ENCODE results near the gene MTMR12. TPM values are rescaled to one million over a fixed set of nuclear protein-coding genes. Genes with fewer than 3 reads are reported as not detected.

Gene MTMR12
- total RNA-seq, 1 experiment from 2014 or later = 19.5 TPM

- in situ Hi-C loops (cut with HindIII; ENCODE audit: low pct_unique_long_range_greater_than_20kb, low sequenced_read_pairs) = no loop called here
These were observed 46.8 kb downstream of the MTMR12 start for GRCh38 chr5:32265902-32266301.

DNA sequence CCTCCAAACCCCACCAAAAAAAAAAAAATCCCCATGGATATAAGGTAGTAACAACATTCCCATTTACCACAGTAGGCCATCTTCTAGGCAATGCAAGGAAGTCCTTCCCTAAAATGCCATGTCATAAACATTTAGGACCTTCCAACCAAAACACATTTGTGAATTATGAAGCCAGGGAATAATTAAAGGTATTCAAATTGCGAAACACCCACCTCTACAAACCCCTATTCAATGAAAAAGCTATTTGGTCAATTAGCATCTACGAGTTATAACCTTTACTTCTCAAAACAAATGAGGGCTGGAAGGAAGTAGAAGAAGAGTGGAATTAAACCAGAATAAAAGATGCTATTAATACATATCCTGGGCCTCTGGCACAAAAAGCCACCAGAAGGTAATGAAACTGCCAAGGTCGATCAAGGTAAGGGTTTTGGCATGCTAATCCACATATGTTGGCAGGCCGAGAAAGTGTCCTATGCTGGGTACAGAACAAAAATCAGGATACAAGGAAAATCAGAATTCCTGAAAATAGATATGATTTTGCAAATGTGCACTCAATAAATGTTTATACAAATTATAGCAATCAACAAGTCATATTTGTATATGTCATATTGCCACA is 47.7 kb downstream of the MTMR12 start:
- in situ Hi-C loops (cut with HindIII; ENCODE audit: low pct_unique_long_range_greater_than_20kb, low sequenced_read_pairs) = no loop called here
- no peak for DNase-seq (ENCODE audit: low read depth, low spot score)

More at GRCh38 chr5:32265902-32266301, 46.8 kb downstream of the MTMR12 start:
- DNase-seq (ENCODE audit: low read depth, low spot score) = no peak

GRCh38 chr5:32263684-32264083 is 49.1 kb downstream of the MTMR12 start:
- in situ Hi-C loops (cut with HindIII; ENCODE audit: low pct_unique_long_range_greater_than_20kb, low sequenced_read_pairs) = no loop called here
- no peak for DNase-seq (ENCODE audit: low read depth, low spot score)

DNA sequence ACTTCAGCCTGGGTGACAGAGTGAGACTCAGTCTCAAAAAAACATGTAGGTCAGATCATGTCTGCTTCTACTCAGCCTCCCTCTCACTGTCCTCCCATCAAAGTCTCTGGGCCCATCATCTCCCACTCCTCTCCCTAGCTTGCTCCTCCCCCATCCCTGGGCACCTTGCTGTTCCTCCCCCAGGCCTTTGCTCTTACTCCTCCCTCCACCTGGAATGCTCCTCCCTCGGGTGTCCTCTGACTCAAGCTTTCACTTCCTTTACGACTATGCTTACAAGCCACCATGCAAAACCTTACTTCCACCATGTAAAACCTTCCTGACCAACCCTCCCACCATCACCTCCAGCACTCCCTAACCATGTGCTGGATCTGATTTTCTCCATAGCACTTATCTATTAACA is 51.5 kb downstream of the MTMR12 start:
- no peak for DNase-seq (ENCODE audit: low read depth, low spot score)
- in situ Hi-C loops (cut with HindIII; ENCODE audit: low pct_unique_long_range_greater_than_20kb, low sequenced_read_pairs) = no loop called here

DNA sequence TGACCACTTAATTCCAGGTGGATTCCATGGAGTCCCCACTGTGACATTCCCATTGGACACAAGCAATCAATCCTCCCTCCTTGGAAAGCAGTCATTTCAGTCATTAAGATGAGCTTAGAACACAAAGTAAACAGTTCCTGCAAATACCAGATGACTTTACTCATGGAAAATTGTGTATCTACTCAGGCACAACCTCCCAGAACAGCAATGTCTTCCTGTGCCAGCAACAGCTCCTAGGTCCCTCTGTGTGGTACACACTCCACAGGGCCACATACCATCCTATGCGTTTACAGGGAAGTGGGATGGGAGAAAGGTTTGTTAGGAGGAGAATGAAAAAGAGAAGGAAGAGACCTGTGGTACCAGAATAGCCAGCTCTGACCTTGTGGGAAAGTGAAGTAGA is 53.7 kb downstream of the MTMR12 start:
- DNase-seq (ENCODE audit: low read depth, low spot score) = no peak
- in situ Hi-C loops (cut with HindIII; ENCODE audit: low pct_unique_long_range_greater_than_20kb, low sequenced_read_pairs) = no loop called here

- DNase-seq (ENCODE audit: low read depth, low spot score) = no peak
- in situ Hi-C loops (cut with HindIII; ENCODE audit: low pct_unique_long_range_greater_than_20kb, low sequenced_read_pairs) = no loop called here
These were observed 54.3 kb downstream of the MTMR12 start for GRCh38 chr5:32258424-32258823.

DNA sequence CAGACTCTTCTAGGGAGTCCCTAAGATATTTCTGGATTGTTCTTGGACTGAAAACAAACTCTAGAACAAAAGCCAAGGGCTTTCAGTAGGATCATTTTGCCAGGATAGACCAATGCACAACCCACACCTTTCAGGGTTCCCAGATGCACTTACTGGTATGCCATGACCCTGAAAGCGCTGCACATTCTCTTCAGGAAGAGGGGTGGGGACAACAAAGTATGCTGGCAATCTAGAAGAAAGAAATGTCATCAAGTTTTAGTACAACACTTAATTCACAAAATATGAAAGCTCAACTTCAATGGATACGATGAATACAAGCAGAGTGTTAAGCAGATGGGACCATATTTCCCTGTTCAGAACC is 57.2 kb downstream of the MTMR12 start:
- no peak for DNase-seq (ENCODE audit: low read depth, low spot score)
- in situ Hi-C loops (cut with HindIII; ENCODE audit: low pct_unique_long_range_greater_than_20kb, low sequenced_read_pairs) = no loop called here

DNA sequence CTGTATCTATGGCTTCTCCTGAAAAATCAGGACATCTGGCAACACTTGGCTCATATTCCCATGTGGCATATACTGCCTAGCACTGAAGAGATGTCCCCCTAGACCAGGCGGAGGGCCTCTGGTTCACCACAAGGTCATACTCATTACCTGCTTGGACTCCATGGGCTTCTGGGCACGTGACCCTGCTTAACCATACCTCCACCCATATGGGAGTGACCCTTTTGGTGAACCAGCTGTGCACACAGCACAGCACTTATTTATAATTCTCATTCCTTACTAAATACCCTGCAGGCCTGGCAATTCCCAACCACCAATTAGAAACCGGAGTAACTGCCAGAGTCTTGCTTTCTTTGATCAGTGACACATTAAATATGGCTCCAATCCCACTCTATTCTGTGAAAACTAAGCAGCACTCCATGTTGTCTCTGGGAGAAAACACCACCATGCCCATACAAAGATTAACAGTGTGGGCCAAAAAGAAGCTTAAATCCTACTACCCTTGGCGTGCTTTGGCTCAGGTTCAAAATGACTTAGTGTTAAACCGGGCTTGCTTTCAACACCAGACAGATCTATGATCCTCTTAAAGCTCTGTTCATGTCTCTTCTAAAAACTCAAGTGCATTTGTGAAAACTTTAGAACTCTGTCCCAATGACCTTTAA is 57.7 kb downstream of the MTMR12 start:
- no peak for DNase-seq (ENCODE audit: low read depth, low spot score)
- in situ Hi-C loops (cut with HindIII; ENCODE audit: low pct_unique_long_range_greater_than_20kb, low sequenced_read_pairs) = no loop called here

GRCh38 chr5:32251871-32252458 is 60.8 kb downstream of the MTMR12 start:
- in situ Hi-C loops (cut with HindIII; ENCODE audit: low pct_unique_long_range_greater_than_20kb, low sequenced_read_pairs) = no loop called here
- no peak for DNase-seq (ENCODE audit: low read depth, low spot score)

DNA sequence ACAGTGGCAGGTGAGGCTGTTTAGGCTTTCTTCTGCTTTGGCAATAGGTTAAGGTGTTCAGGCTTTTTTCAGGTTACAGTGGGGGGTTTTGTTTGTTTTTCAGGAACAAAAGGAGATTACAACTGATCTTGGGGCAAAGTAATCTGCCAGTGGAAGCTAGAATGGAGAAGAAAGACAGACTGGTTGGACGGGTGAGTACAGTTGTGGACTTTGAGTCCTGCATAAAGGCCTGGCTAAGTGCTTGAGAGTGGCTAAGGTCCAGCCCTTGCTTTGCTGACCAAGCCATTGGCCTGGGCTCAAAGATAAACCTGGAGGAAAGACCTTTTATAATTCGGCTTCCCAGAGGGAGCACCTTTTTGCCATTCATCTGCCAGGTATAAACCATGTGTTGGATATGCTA is 63.1 kb downstream of the MTMR12 start:
- in situ Hi-C loops (cut with HindIII; ENCODE audit: low pct_unique_long_range_greater_than_20kb, low sequenced_read_pairs) = no loop called here
- DNase-seq (ENCODE audit: low read depth, low spot score) = no peak

DNA sequence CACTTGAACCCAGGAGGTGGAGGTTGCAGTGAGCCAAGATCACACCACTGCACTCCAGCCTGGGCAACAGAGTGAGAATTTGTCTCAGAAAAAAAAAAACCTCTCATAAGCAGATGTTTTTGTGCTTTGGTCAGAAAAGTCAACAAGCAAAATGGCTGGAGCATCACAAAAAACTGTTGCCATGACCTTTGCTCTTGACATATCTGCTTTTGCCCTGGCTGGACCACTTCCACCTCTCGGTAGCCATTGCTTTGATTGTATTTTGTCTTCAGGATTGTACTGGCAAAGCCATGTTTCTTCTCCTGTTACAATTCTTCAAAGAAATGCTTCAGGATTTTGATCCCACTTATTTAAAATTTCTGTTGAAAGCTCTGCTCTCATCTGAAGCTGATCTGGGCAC is 67.0 kb downstream of the MTMR12 start:
- in situ Hi-C loops (cut with HindIII; ENCODE audit: low pct_unique_long_range_greater_than_20kb, low sequenced_read_pairs) = no loop called here
- DNase-seq (ENCODE audit: low read depth, low spot score) = no peak

- DNase-seq (ENCODE audit: low read depth, low spot score) = no peak
- in situ Hi-C loops (cut with HindIII; ENCODE audit: low pct_unique_long_range_greater_than_20kb, low sequenced_read_pairs) = no loop called here
These were observed 68.7 kb downstream of the MTMR12 start for GRCh38 chr5:32244017-32244416.

GRCh38 chr5:32241034-32241783 is 71.5 kb downstream of the MTMR12 start:
- in situ Hi-C loops (cut with HindIII; ENCODE audit: low pct_unique_long_range_greater_than_20kb, low sequenced_read_pairs) = no loop called here
- no peak for DNase-seq (ENCODE audit: low read depth, low spot score)

DNA sequence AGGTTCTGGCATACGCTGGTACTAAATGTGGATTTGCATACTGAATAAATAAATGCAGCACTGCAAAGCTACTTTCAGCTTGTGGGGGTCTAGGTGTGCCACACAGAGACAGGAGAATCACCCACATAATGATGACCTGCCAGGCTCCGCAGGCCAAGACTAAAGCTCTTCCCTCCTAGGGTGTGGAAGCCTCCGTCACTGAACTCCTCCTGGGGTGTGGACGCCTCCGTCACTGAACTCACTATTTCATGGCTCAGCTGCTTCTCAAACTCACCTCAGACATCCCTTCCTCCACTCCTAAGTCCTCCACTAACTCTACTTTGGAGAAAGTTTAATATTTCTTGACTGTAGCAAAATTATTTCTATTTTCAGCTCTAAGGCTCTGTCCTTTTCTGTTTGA is 73.4 kb downstream of the MTMR12 start:
- DNase-seq (ENCODE audit: low read depth, low spot score) = no peak
- in situ Hi-C loops (cut with HindIII; ENCODE audit: low pct_unique_long_range_greater_than_20kb, low sequenced_read_pairs) = no loop called here

GRCh38 chr5:32233696-32234447 is 78.9 kb downstream of the MTMR12 start:
- in situ Hi-C loops (cut with HindIII; ENCODE audit: low pct_unique_long_range_greater_than_20kb, low sequenced_read_pairs) = no loop called here
- peak; percentile 98 for DNase-seq (ENCODE audit: low read depth, low spot score)

- no peak for DNase-seq (ENCODE audit: low read depth, low spot score)
- in situ Hi-C loops (cut with HindIII; ENCODE audit: low pct_unique_long_range_greater_than_20kb, low sequenced_read_pairs) = no loop called here
These were observed 79.5 kb downstream of the MTMR12 start for GRCh38 chr5:32233220-32233695.

GRCh38 chr5:32232441-32233219 is 80.1 kb downstream of the MTMR12 start:
- in situ Hi-C loops (cut with HindIII; ENCODE audit: low pct_unique_long_range_greater_than_20kb, low sequenced_read_pairs) = no loop called here
- DNase-seq (ENCODE audit: low read depth, low spot score) = peak; percentile 91

Data from SK-MEL-5 (cell line).